HG03103 (cell line): ENCODE data around the gene CBX1.

Experiments
- ATAC-seq: cut with Tn5 transposase; IDR thresholded peaks from one replicate; pipeline ENCODE4 v1.9.1; 2021; ENCODE audit warnings: low read depth; ENCODE audit not compliant: unreplicated experiment

Gene CBX1

GRCh38 chr17:48031966-48032365, 69.3 kb downstream of the CBX1 start:
- ATAC-seq = no peak

GRCh38 chr17:48030531-48030930, 70.7 kb downstream of the CBX1 start:
- no peak for ATAC-seq

GRCh38 chr17:48028736-48029135, 72.5 kb downstream of the CBX1 start:
- no peak for ATAC-seq

- no peak for ATAC-seq
These were observed 73.8 kb downstream of the CBX1 start for GRCh38 chr17:48027322-48027981.

GRCh38 chr17:48026502-48027321, 74.6 kb downstream of the CBX1 start:
- no peak for ATAC-seq

GRCh38 chr17:48025904-48026501, 75.3 kb downstream of the CBX1 start:
- ATAC-seq = no peak

- peak; percentile 72 for ATAC-seq
These were observed 76.0 kb downstream of the CBX1 start for GRCh38 chr17:48025040-48025903.

GRCh38 chr17:48024149-48025039, 76.9 kb downstream of the CBX1 start:
- ATAC-seq = no peak

- no peak for ATAC-seq
These were observed 77.7 kb downstream of the CBX1 start for GRCh38 chr17:48023400-48024148.

- ATAC-seq = no peak
These were observed 78.4 kb downstream of the CBX1 start for GRCh38 chr17:48022901-48023300.

GRCh38 chr17:48021934-48022333, 79.3 kb downstream of the CBX1 start:
- ATAC-seq = no peak
